Keratinocyte (primary cell): ENCODE data around the gene COX5A. TPM values are rescaled to one million over a fixed set of nuclear protein-coding genes. Genes with fewer than 3 reads are reported as not detected.
"Not testable (repeated sequence)": the region's sequence is repeated elsewhere in the genome, so short reads cannot be mapped to it uniquely, and the experiment has no call there.

ENCODE experiments used
- DNase-seq: peaks from one replicate; pipeline ENCODE4 v3.0.0-alpha.2; 2011; ENCODE audit warnings: low read depth, missing footprints, low spot score
- FAIRE-seq: peaks from 2 replicates; lab custom pipeline; 2011; peaks lifted over from hg19 to GRCh38; lab: Jason Lieb, UNC
- H2AFZ ChIP-seq: 2 replicates; pipeline ENCODE4 v1.6.0; 2012; ENCODE audit warnings: low read length, control low read depth, inconsistent platforms; ENCODE audit not compliant: control insufficient read depth
- H3K27ac ChIP-seq: 2 replicates; pipeline ENCODE4 v1.5.1; 2011; ENCODE audit warnings: low read length; ENCODE audit not compliant: control insufficient read depth, insufficient read depth
- H3K27me3 ChIP-seq: 3 replicates; pipeline ENCODE4 v1.6.0; 2011; ENCODE audit warnings: low read length; ENCODE audit not compliant: control insufficient read depth, insufficient read depth; ENCODE audit errors: extremely low read depth
- H3K36me3 ChIP-seq, 2 experiments: 2 replicates in 1 of 2; 3 replicates in 1 of 2; pipeline ENCODE4 v1.5.1; 2011; ENCODE audit warnings: low read length in 2 of 2, mild to moderate bottlenecking in 1 of 2; ENCODE audit not compliant: control insufficient read depth in 2 of 2, insufficient read depth in 2 of 2; ENCODE audit errors: extremely low read depth in 1 of 2
- H3K4me1 ChIP-seq: 3 replicates; pipeline ENCODE4 v1.5.1; 2011; ENCODE audit warnings: low read length; ENCODE audit not compliant: control insufficient read depth, insufficient read depth; ENCODE audit errors: extremely low read depth
- H3K4me2 ChIP-seq: 3 replicates; pipeline ENCODE4 v1.6.0; 2011; ENCODE audit warnings: low read depth, low read length; ENCODE audit not compliant: control insufficient read depth, insufficient read depth; ENCODE audit errors: extremely low read depth
- H3K4me3 ChIP-seq, 3 experiments: fragments of 200-600 bp in 1 of 3; sonication (generic) in 1 of 3; 2 replicates in 2 of 3; 3 replicates in 1 of 3; pipeline ENCODE4 v1.5.1; 2011 to 2016; ENCODE audit warnings: low read length in 3 of 3, mild to moderate bottlenecking in 3 of 3, control low read depth in 2 of 3, inconsistent platforms in 1 of 3, low read depth in 1 of 3, mixed read lengths in 1 of 3, mixed run types in 1 of 3, moderate library complexity in 1 of 3; ENCODE audit not compliant: control insufficient read depth in 2 of 3, insufficient read depth in 2 of 3; ENCODE audit errors: extremely low read depth in 1 of 3
- H3K79me2 ChIP-seq: 2 replicates; pipeline ENCODE4 v1.6.0; 2012; ENCODE audit warnings: low read length; ENCODE audit not compliant: control insufficient read depth, insufficient read depth
- H3K9ac ChIP-seq: 3 replicates; pipeline ENCODE4 v1.6.0; 2011; ENCODE audit warnings: low read length; ENCODE audit not compliant: control insufficient read depth, insufficient read depth; ENCODE audit errors: extremely low read depth
- H3K9me1 ChIP-seq: 3 replicates; pipeline ENCODE4 v1.6.0; 2011; ENCODE audit warnings: low read length; ENCODE audit not compliant: control insufficient read depth, insufficient read depth; ENCODE audit errors: extremely low read depth
- H3K9me3 ChIP-seq: 2 replicates; pipeline ENCODE4 v1.5.1; 2012; ENCODE audit warnings: low read depth, low read length; ENCODE audit not compliant: control insufficient read depth
- H4K20me1 ChIP-seq: 3 replicates; pipeline ENCODE4 v1.6.0; 2011; ENCODE audit warnings: low read length; ENCODE audit not compliant: control insufficient read depth, insufficient read depth; ENCODE audit errors: extremely low read depth
- EZH2 ChIP-seq: IDR thresholded peaks from one replicate; pipeline ENCODE4 v1.6.1; 2012; ENCODE audit warnings: inconsistent platforms, mild to moderate bottlenecking, low read length, moderate library complexity
- dilution Hi-C: fragments of 300-500 bp; cut with MboI; formaldehyde crosslinking; loops from one replicate; pipeline ENCODE4 v1.7.0; 2020; ENCODE audit warnings: low sequenced_read_pairs; ENCODE audit not compliant: extremely low pct_ligation_motif_present
- polyA plus RNA-seq, 5 experiments: library from polyadenylated mRNA; depleted of rRNA in 3 of 5; stranded (reverse) in 3 of 5; stranded (forward) in 1 of 5; unstranded in 1 of 5; fragments of >200 nt; gene quantifications; 1 replicate in 1 of 5; 2 replicates in 3 of 5; 3 replicates in 1 of 5; pipeline versions ENCODE4 v1.2.1 to v1.2.3, GENCODE V29; 2011 to 2012; ENCODE audit warnings: missing spikeins in 2 of 5, low read depth in 1 of 5, low replicate concordance in 1 of 5
- TF ChIP-seq, protein P1 (sequence below), 3 experiments: IDR thresholded peaks in 1 of 3; conservative IDR thresholded peaks in 1 of 3; optimal IDR thresholded peaks in 1 of 3; 2 replicates in 2 of 3; 3 replicates in 1 of 3; pipeline versions ENCODE3 to v1.5.1; 2011; ENCODE audit warnings: low read length in 3 of 3, mild to moderate bottlenecking in 3 of 3, moderate library complexity in 2 of 3, control low read depth in 1 of 3, inconsistent platforms in 1 of 3; ENCODE audit not compliant: insufficient read depth in 2 of 3; ENCODE audit errors: extremely low read depth in 1 of 3

The COX5A gene
- polyA plus RNA-seq, 1 donor (not counting 4 experiments of a cell fraction or from before 2014, with no cell fraction given), result 217 TPM

GRCh38 chr15:74920456-74920855 is 17.4 kb downstream of the COX5A start:
- no peaks in the 10 kb centered on the region for H3K9me1 ChIP-seq
- no peaks in the 10 kb centered on the region for H3K9me3 ChIP-seq
- TF ChIP-seq, protein P1, sequence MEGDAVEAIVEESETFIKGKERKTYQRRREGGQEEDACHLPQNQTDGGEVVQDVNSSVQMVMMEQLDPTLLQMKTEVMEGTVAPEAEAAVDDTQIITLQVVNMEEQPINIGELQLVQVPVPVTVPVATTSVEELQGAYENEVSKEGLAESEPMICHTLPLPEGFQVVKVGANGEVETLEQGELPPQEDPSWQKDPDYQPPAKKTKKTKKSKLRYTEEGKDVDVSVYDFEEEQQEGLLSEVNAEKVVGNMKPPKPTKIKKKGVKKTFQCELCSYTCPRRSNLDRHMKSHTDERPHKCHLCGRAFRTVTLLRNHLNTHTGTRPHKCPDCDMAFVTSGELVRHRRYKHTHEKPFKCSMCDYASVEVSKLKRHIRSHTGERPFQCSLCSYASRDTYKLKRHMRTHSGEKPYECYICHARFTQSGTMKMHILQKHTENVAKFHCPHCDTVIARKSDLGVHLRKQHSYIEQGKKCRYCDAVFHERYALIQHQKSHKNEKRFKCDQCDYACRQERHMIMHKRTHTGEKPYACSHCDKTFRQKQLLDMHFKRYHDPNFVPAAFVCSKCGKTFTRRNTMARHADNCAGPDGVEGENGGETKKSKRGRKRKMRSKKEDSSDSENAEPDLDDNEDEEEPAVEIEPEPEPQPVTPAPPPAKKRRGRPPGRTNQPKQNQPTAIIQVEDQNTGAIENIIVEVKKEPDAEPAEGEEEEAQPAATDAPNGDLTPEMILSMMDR (optimal IDR thresholded peaks at IDR 0.05 in 1 of 3, IDR thresholded peaks at IDR 0.05 in 1 of 3, conservative IDR thresholded peaks at IDR 0.05 in 1 of 3; ENCODE audit: extremely low read depth in 1 of 3, insufficient read depth in 2 of 3, low read length in 3 of 3), result no peak
- no peak for TF ChIP-seq EZH2
- dilution Hi-C loops, result no loop called here
- H3K27me3 ChIP-seq, result no peaks in the 10 kb centered on the region
- H3K27ac ChIP-seq, result no peak overlapping the region
- no peak overlapping the region for H3K4me3 ChIP-seq
- H3K4me1 ChIP-seq, result no peaks in the 10 kb centered on the region
- no peak overlapping the region for H2AFZ ChIP-seq
- H3K36me3 ChIP-seq, result peaks cover 16 to 26% of the 10 kb centered on the region in 2 experiments
- H3K4me2 ChIP-seq, result no peak overlapping the region
- DNase-seq (no peak), FAIRE-seq (no peak)
- no peaks in the 10 kb centered on the region for H4K20me1 ChIP-seq
- H3K9ac ChIP-seq, result no peak overlapping the region
- no peaks in the 10 kb centered on the region for H3K79me2 ChIP-seq

DNA sequence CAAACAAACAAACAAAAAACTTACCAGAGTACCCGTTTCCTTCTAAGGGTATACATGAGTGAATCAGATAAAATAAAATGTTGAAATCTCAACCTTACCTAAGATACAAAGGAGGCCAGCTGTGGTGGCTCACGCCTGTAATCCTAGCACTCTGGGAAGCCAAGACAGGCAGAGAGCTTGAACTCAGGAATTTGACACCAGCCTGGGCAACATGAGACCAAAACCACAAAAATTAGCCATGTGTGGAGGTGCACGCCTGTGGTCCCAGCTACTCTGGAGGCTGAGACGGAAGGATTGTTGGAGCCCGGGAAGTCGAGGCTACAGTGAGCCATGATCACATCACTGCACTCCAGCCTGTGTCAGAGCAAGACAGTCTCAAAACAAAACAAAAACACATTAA is 20.2 kb downstream of the COX5A start:
- no peaks in the 10 kb centered on the region for H4K20me1 ChIP-seq
- H3K9me3 ChIP-seq, result no peaks in the 10 kb centered on the region
- H3K9ac ChIP-seq, result no peak overlapping the region
- no peak overlapping the region for H3K27ac ChIP-seq
- TF ChIP-seq EZH2, result no peak
- TF ChIP-seq, protein P1 (optimal IDR thresholded peaks at IDR 0.05 in 1 of 3, IDR thresholded peaks at IDR 0.05 in 1 of 3, conservative IDR thresholded peaks at IDR 0.05 in 1 of 3; ENCODE audit: extremely low read depth in 1 of 3, insufficient read depth in 2 of 3, low read length in 3 of 3), result no peak
- no peak overlapping the region for H3K4me3 ChIP-seq
- peaks cover 24 to 25% of the 10 kb centered on the region in 2 experiments for H3K36me3 ChIP-seq
- no peaks in the 10 kb centered on the region for H3K27me3 ChIP-seq
- H2AFZ ChIP-seq, result no peak overlapping the region
- H3K9me1 ChIP-seq, result no peaks in the 10 kb centered on the region
- dilution Hi-C loops, result no loop called here
- no peaks in the 10 kb centered on the region for H3K79me2 ChIP-seq
- H3K4me2 ChIP-seq, result no peak overlapping the region
- FAIRE-seq (no peak), DNase-seq (no peak)
- H3K4me1 ChIP-seq, result no peaks in the 10 kb centered on the region

DNA sequence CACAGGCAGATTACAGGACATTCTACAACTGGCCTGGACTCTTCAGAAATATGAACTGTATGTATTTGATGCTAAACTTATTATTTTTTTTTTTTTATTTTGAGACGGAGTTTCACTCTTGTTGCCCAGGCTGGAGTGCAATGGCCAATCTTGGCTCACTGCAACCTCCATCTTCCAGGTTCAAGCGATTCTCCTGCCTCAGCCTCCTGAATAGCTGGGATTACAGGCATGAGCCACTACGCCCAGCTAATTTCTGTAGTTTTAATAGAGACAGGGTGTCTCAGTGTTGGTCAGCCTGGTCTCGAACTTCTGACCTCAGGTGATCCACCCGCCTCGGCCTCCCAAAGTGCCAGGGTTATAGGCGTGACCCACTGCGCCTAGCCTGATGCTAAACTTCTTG is 24.1 kb downstream of the COX5A start:
- H3K27ac ChIP-seq, H3K9ac ChIP-seq, H3K9me1 ChIP-seq, FAIRE-seq, H3K9me3 ChIP-seq, H3K4me1 ChIP-seq, H3K4me2 ChIP-seq, H3K79me2 ChIP-seq, H3K27me3 ChIP-seq, DNase-seq, H3K4me3 ChIP-seq, H4K20me1 ChIP-seq, dilution Hi-C loops, H2AFZ ChIP-seq: not testable (repeated sequence)
- peaks cover 15 to 32% of the 10 kb centered on the region in 2 experiments for H3K36me3 ChIP-seq
